Retinal pigment epithelial cell (primary cell): Measurements from ENCODE around the gene CCDC191.

ENCODE experiments used
- DNase-seq: peaks from one replicate; pipeline ENCODE4 v3.0.0-alpha.2; 2010; ENCODE audit warnings: low read depth
- H3K4me3 ChIP-seq: 2 replicates; pipeline ENCODE4 v1.5.1; 2011; ENCODE audit warnings: mild to moderate bottlenecking, low read length, control low read depth, moderate library complexity
- TF ChIP-seq, protein P1 (sequence below): conservative IDR thresholded peaks from 2 replicates; pipeline ENCODE4 v1.5.1; 2011; ENCODE audit warnings: low read depth, low read length, control low read depth, inconsistent platforms

Gene CCDC191

DNA sequence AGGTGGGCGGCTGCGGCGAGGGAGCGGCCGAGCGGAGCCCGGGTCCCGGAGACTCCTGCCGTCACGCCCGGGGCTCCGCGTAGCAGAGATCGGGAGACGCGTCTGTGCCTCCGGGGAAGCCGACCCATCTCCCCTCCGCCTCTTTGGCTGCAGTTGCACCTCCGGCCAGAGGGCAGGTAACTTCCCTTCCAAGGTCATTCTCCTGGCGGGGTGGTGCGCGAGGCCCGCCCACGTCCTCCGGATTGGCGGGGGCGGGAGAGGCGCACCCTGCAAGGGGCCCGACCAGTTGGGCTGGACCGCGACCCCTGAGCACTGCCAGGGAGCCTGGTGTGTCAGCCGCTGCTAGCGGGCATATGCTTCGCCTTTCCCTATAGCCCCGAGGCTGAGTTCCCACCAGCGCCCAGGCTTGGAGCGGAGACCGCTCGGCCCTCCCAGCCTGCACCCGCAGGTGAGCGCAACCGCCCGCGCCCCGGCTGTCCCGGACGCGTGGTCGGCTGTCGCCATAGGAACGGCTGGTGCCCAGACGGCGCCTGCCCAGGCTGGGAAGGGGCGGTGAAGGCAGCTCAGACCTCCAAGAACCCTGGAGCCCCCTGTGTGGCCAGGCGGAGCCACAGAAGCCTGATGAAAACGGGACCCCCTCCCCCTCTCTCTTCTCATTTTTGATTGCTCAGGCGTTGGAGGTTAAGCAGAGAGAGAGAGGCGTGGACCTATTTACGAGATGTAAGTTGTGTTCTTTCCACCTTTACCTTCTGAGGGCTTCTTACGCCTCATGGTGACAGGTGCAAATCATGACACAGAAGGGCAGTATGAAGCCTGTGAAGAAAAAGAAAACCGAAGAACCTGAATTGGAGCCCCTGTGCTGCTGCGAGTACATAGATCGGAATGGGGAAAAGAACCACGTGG is 108.1 kb downstream of the CCDC191 start:
- TF ChIP-seq, protein P1, sequence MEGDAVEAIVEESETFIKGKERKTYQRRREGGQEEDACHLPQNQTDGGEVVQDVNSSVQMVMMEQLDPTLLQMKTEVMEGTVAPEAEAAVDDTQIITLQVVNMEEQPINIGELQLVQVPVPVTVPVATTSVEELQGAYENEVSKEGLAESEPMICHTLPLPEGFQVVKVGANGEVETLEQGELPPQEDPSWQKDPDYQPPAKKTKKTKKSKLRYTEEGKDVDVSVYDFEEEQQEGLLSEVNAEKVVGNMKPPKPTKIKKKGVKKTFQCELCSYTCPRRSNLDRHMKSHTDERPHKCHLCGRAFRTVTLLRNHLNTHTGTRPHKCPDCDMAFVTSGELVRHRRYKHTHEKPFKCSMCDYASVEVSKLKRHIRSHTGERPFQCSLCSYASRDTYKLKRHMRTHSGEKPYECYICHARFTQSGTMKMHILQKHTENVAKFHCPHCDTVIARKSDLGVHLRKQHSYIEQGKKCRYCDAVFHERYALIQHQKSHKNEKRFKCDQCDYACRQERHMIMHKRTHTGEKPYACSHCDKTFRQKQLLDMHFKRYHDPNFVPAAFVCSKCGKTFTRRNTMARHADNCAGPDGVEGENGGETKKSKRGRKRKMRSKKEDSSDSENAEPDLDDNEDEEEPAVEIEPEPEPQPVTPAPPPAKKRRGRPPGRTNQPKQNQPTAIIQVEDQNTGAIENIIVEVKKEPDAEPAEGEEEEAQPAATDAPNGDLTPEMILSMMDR: no peak
- no peak for DNase-seq
- peak overlapping the region; percentile 73 for H3K4me3 ChIP-seq

DNA sequence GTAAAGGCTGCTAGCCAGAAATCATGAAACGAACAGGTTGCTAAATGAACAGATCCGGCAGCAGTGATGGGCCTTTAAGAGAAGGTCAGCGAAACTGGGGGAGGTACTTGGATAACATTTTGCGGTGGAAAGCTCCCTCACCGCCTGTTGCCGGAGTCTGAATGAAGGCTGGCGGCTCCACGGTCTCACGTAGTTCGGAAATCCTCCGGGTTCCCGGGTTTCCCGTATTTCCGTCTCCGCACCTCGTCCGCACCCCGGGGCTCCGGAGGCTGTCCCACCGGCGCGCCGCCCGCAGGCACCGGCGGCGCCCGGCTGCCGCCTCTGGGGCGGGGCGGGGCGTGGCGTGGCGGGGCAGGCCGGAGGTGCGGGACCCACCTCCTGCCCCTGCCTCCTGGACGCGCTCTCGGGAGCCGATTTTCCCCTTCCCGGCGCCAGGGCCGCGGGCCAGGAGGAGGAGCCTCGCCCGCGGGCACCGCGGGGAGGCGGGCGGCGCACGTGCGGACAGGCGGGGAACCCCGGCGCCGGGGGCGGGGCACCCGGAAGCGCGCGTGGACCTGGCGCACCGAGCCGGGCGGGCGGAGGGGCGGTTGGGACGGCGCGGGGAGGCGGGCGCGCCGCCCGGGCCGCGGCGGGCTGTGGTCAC is 108.8 kb downstream of the CCDC191 start, which contains the start of gene ZDHHC23:
TSS of gene ZDHHC23 (plus strand) at position 642 of the 643 bp plus-strand sequence. CDS start 790 bp downstream, outside the sequence.
- TF ChIP-seq, protein P1: no peak
- peak within 1 kb of the TSS; percentile 73 for H3K4me3 ChIP-seq
- no peak for DNase-seq

- H3K4me3 ChIP-seq: peak overlapping the region; percentile 68
- TF ChIP-seq, protein P1: no peak
- no peak for DNase-seq
Measured at GRCh38 chr3:113946831-113947230, 109.5 kb downstream of the CCDC191 start.

DNA sequence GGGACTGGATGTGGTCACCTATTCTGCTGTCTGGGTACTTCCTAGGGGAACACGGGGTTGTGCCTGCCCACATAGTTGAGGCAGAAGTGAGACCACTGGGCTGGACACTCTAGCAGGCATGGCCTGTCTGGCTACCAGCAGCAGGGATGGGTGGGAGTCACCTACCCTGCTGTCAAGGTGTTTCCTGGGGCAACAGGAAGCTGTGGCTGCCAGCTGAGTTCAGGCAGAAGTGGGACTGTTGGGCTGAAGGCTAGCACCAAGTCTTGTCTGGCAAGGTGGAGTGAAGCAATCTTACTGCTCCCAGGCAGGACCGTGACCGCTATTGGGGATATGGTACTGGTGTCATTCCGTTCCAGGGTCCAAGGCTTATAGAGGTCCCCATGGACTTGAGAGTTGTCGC is 128.8 kb downstream of the CCDC191 start:
- H3K4me3 ChIP-seq: no peak overlapping the region
- TF ChIP-seq, protein P1: no peak
- DNase-seq: no peak

- H3K4me3 ChIP-seq: no peak overlapping the region
- DNase-seq: no peak
- TF ChIP-seq, protein P1: no peak
Measured at GRCh38 chr3:113914646-113915045, 141.7 kb downstream of the CCDC191 start.
